ENCODE measurements around the gene CEP41.

The CEP41 gene

DNA sequence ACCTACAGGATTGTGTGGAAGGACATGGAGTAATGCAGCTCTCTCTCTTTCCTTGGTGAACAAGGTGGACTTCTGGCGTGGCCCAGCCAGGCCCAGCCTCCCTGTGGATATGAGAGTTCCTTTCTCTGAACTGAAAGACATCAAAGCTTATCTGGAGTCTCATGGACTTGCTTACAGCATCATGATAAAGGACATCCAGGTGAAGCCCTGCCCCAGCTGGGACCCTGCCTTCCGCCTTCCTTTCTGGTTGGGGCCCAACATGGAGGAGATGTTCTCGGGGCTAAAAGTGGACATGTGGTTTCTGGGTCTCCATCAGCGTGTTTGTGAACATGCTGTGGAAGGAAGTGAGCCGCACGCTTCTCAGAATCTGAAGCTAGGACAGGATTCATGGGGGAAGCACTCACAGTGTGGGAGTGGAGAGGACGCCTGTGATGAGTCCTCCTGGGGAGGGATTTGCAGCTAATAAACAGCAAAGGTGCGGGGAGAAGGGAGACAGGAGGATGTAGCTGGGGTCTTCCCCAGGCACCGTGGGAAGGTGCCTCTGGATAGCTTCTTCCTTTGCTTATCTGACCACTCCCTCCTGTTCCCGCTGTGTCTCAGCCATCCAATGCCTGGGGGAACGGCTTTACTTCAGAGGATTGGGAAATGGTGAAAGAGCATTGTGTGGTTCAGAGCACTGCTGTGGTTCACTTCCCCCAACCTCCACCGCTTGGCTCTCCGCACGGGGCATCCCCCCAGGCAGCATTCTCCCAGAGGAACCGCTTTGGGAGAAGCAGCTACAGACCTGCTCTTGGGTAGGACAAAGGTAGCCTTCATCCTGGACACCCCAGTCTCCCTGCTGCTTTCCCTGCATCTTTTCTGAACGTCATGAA, 90.7 kb downstream of the CEP41 start:
- no peak overlapping the region for H3K4me3 ChIP-seq (ENCODE audit: low read depth, low read length)
- TF ChIP-seq, protein P1, sequence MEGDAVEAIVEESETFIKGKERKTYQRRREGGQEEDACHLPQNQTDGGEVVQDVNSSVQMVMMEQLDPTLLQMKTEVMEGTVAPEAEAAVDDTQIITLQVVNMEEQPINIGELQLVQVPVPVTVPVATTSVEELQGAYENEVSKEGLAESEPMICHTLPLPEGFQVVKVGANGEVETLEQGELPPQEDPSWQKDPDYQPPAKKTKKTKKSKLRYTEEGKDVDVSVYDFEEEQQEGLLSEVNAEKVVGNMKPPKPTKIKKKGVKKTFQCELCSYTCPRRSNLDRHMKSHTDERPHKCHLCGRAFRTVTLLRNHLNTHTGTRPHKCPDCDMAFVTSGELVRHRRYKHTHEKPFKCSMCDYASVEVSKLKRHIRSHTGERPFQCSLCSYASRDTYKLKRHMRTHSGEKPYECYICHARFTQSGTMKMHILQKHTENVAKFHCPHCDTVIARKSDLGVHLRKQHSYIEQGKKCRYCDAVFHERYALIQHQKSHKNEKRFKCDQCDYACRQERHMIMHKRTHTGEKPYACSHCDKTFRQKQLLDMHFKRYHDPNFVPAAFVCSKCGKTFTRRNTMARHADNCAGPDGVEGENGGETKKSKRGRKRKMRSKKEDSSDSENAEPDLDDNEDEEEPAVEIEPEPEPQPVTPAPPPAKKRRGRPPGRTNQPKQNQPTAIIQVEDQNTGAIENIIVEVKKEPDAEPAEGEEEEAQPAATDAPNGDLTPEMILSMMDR (IDR thresholded peaks at IDR 0.05; ENCODE audit: low read depth, low read length), result no peak

DNA sequence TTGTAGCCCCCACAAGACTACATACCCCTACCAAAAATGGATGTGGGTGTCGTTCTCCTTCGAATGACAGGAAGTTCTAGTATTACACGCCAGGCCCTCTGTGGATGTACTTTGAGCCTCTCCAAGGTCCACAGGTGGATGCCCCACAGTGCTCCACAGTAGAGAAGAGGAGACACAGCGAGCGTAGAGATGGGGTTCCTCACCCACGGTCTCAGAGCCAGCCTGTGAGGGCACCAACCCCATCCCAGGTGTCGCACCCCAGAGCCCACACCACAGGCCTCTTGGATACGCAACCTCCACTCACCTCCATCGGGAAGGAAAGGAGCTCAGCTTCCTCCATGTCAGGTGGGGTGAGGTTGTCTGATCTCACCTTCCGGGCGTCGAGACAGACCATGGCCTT, 93.9 kb downstream of the CEP41 start:
- H3K4me3 ChIP-seq (ENCODE audit: low read depth, low read length), result no peak overlapping the region
- TF ChIP-seq, protein P1 (IDR thresholded peaks at IDR 0.05; ENCODE audit: low read depth, low read length), result no peak

DNA sequence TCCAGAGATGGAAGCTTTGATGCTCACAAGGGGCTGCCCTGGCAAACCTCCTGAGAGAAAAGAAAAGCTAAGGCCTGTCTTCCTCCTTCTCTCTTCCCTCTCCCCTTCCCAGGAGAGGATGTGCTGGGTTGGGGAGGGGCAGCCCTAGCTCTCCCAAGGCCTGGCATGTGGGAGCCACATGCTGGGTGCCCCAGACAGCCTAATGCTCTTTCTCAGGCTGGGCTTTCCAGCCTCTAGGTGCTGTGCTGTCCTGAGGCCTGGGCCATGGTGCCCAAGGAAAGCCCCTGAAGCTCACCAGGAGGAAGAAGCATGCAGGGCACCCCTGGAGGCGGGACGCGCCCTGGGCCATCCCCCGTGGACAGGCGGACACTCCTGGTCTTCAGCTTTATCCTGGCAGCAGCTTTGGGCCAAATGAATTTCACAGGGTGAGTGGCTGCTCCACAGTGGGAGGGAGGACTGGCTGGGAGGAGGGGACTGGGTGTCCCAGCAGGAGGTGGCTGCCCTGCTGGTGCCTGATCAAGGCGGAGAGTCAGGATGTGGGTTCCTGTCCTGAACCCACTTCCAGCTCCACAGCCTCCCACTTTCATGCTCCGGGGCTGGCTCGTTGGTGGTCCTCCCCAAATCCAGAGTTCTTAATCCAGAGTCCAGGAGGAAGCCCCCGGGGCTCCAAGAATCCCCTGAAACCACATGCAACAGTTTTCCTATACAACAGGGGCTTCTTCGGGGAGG, 94.5 kb downstream of the CEP41 start:
- H3K4me3 ChIP-seq (ENCODE audit: low read depth, low read length), result no peak overlapping the region
- TF ChIP-seq, protein P1 (IDR thresholded peaks at IDR 0.05; ENCODE audit: low read depth, low read length), result no peak

DNA sequence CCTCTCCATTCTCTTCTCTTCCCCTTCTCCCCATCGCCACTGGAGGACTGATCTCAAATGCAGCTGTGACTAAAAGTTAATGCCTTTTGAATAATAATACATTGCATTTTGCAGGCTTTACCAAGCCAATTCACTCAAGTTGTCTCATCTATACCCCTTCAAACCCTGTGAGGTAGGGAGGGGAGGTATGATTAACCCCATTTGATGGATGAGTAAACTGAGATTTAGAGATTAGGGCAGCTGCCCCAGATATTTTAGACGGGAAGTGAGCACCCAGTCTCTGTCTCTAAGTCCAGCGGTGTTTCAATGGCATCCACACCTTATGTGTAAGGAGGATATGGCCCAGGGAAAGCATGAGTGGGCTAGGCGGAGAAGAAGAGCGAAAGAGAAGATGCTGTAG, 95.1 kb downstream of the CEP41 start:
- TF ChIP-seq, protein P1 (IDR thresholded peaks at IDR 0.05; ENCODE audit: low read depth, low read length), result no peak
- no peak overlapping the region for H3K4me3 ChIP-seq (ENCODE audit: low read depth, low read length)

DNA sequence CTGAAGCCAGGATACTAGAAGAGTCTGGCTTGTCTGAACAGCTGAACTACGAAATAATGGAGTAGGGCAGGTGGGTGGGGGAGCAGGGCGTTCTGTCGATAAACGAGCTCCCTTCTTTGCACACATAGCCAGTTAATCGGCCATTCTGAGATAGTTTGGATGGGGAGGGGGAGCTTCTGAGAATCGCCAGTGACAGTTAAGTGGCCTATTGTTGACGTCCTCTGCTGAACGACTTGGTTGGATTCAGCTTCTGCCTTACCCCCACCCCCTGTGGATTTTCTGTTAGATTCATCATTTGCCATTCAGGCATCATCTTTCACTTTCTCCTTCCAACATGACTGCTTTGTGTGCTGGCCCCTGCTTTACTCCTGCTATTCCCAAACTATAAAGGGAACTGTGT, 95.7 kb downstream of the CEP41 start:
- TF ChIP-seq, protein P1 (IDR thresholded peaks at IDR 0.05; ENCODE audit: low read depth, low read length), result no peak
- H3K4me3 ChIP-seq (ENCODE audit: low read depth, low read length), result no peak overlapping the region

DNA sequence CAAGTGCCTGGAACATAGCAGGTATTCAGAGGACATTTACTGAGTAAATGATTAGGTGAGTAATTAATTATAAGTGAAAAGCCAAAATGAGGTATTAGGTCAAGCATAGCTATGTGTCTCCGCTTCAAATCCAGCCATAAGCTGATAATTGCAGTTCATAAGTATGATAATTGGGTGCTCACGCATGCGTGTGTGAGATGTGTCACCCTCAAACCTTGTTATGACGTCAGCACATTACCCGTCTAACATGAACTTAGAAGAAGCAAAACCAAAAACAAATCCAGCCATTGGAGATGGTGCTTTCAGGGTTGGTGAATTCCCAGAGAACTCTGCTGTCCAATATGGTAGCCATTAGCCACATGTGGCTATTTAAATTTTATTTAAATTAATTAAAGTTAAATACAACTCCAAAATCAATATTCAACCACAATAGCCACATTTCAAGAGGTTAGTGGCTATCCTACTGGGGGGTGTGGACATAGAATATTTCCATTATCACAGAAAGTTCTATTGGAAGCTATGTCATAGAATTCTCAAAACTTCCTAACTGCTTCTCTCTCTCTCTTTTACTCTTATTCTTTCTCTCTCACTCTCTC, 96.4 kb downstream of the CEP41 start, which contains the start of gene CPA5:
Gene CPA5, plus strand, starts transcription at position 546 of the 596 bp plus-strand sequence. CDS start 1,670 bp downstream, outside the sequence.
- no peak within 1 kb of the TSS for H3K4me3 ChIP-seq (ENCODE audit: low read depth, low read length)
- TF ChIP-seq, protein P1 (IDR thresholded peaks at IDR 0.05; ENCODE audit: low read depth, low read length), result no peak

Measured in WI38 (cell line).